Parathyroid adenoma (tissue), 2 donors: ENCODE results near the gene CD36.

ENCODE experiments used
- H2AFZ ChIP-seq: fragments of 300-600 bp; sonication (generic); one replicate; pipeline ENCODE4 v1.7.0; 2017; ENCODE audit warnings: antibody characterized with exemption, mild to moderate bottlenecking
- H3K27ac ChIP-seq: fragments of 300-600 bp; sonication (generic); one replicate; pipeline ENCODE4 v1.7.0; 2017
- H3K27me3 ChIP-seq: fragments of 300-600 bp; sonication (generic); one replicate; pipeline ENCODE4 v1.7.0; 2017; ENCODE audit warnings: low read length; ENCODE audit not compliant: control insufficient read depth, insufficient read depth
- H3K36me3 ChIP-seq: fragments of 300-600 bp; sonication (generic); one replicate; pipeline ENCODE4 v1.7.0; 2017; ENCODE audit warnings: low read length; ENCODE audit not compliant: control insufficient read depth, insufficient read depth
- H3K4me1 ChIP-seq: fragments of 300-600 bp; sonication (generic); one replicate; pipeline ENCODE4 v1.7.0; 2017; ENCODE audit warnings: control low read depth
- H3K4me2 ChIP-seq: fragments of 300-600 bp; sonication (generic); one replicate; pipeline ENCODE4 v1.7.0; 2017; ENCODE audit warnings: low read length
- H3K4me3 ChIP-seq: fragments of 300-600 bp; sonication (generic); one replicate; pipeline ENCODE4 v1.7.0; 2017; ENCODE audit warnings: low read depth, low read length
- H3K79me2 ChIP-seq: fragments of 300-600 bp; sonication (generic); one replicate; pipeline ENCODE4 v1.7.0; 2017; ENCODE audit warnings: control low read depth
- H3K9ac ChIP-seq: fragments of 300-600 bp; sonication (generic); one replicate; pipeline ENCODE4 v1.7.0; 2017; ENCODE audit warnings: mild to moderate bottlenecking
- H3K9me3 ChIP-seq: fragments of 300-600 bp; sonication (generic); one replicate; pipeline ENCODE4 v1.7.0; 2017; ENCODE audit warnings: low read length; ENCODE audit not compliant: control insufficient read depth
- TF ChIP-seq, protein P1 (sequence below): fragments of 300-600 bp; sonication (generic); IDR thresholded peaks from one replicate; pipeline ENCODE4 v1.7.0; 2017; ENCODE audit warnings: antibody characterized with exemption, mild to moderate bottlenecking
- donor health status: primary hyperparathyroidism.

Gene CD36

DNA sequence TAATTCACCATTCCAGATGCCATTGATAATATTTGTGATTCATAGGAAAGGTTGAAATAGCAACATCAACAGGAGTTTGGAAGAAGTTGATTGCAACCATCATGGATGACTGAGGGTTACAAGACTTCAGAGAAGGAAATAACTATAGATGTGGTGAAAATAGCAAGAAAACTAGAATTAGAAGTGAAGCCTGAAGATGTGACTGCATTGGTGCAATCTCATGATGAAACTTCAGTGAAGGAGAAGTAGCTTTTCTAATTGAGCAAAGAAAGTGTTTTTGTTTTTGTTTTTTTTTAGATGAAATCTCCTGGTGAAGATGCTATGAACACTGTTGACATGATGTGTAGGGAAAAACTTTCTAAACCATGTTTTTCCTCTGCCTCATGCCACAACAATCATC is 18.7 kb upstream of the CD36 start:
- H3K9ac ChIP-seq: no peak overlapping the region
- H3K36me3 ChIP-seq: no peaks in the 10 kb centered on the region
- no peaks in the 10 kb centered on the region for H3K79me2 ChIP-seq
- H3K27ac ChIP-seq: no peak overlapping the region
- no peak overlapping the region for H2AFZ ChIP-seq
- TF ChIP-seq, protein P1, sequence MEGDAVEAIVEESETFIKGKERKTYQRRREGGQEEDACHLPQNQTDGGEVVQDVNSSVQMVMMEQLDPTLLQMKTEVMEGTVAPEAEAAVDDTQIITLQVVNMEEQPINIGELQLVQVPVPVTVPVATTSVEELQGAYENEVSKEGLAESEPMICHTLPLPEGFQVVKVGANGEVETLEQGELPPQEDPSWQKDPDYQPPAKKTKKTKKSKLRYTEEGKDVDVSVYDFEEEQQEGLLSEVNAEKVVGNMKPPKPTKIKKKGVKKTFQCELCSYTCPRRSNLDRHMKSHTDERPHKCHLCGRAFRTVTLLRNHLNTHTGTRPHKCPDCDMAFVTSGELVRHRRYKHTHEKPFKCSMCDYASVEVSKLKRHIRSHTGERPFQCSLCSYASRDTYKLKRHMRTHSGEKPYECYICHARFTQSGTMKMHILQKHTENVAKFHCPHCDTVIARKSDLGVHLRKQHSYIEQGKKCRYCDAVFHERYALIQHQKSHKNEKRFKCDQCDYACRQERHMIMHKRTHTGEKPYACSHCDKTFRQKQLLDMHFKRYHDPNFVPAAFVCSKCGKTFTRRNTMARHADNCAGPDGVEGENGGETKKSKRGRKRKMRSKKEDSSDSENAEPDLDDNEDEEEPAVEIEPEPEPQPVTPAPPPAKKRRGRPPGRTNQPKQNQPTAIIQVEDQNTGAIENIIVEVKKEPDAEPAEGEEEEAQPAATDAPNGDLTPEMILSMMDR: no peak
- no peak overlapping the region for H3K4me2 ChIP-seq
- H3K4me1 ChIP-seq: no peaks in the 10 kb centered on the region
- H3K4me3 ChIP-seq: no peak overlapping the region
- no peaks in the 10 kb centered on the region for H3K9me3 ChIP-seq
- no peaks in the 10 kb centered on the region for H3K27me3 ChIP-seq

- Histone ChIP-seq H3K36me3 (no peaks in the 10 kb centered on the region), H3K9ac (no peak overlapping the region), H2AFZ (no peak overlapping the region), H3K4me3 (no peak overlapping the region), H3K27ac (no peak overlapping the region), H3K79me2 (no peaks in the 10 kb centered on the region), H3K4me1 (no peaks in the 10 kb centered on the region), H3K4me2 (no peak overlapping the region), H3K27me3 (no peaks in the 10 kb centered on the region), H3K9me3 (no peaks in the 10 kb centered on the region)
- TF ChIP-seq, protein P1: no peak
Observed at GRCh38 chr7:80622541-80622940, 15.9 kb upstream of the CD36 start.

DNA sequence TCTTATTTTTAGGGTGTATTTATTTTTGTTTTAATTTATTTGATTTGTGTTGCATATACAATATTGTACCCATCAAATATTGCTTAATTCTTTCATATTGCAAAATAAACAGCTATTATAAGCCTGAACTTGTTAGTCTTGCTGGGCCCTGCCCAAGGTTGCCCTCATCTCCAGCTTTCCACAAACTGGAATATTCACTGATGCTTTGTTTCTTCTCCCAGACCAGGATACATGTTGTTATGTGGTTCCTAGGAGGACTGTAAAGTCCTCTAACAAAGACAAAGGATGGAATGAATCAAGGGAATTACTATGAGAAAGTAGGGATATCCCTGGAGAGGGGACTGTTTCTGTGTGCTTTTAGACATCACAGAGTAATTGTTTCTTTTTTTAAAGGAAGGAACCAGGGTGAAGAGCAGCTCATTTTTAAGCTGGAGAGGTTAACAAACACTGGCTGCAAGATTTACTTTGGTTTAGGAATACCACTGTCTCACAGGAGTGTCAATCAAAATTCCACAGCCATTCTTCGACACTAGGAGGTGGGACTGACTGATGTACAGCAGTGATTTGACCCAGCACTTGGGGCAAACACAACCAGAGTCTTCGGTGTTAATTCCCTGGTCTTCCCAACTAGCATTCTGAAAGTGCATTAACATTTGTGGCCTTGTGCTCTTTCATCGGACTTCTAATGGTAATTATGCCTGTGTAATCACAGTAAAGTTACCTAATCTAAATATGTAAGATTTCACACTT is 14.8 kb upstream of the CD36 start:
- H3K27ac ChIP-seq: no peak overlapping the region
- no peaks in the 10 kb centered on the region for H3K36me3 ChIP-seq
- TF ChIP-seq, protein P1: no peak
- H3K27me3 ChIP-seq: no peaks in the 10 kb centered on the region
- H3K79me2 ChIP-seq: no peaks in the 10 kb centered on the region
- no peak overlapping the region for H2AFZ ChIP-seq
- H3K4me1 ChIP-seq: no peaks in the 10 kb centered on the region
- no peak overlapping the region for H3K4me2 ChIP-seq
- H3K9me3 ChIP-seq: no peaks in the 10 kb centered on the region
- H3K9ac ChIP-seq: no peak overlapping the region
- H3K4me3 ChIP-seq: no peak overlapping the region

DNA sequence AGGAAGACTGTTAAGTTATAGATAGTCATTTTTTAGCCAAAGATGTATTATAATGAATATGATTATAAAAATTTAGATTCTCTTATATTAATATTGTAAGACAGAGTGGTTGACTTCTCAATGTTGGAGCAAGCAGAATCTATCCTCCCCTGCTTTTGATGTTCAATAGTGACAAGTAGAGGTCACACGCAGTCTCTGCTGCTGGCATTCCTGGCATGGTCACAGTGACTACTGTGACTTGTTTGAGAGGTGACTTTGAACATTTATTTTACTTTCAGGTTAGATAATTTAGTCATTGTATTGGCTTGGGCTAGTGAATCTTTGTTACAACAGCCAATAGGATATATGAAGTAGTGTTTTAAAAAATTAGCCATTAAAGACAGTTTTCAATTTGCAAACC is 13.7 kb upstream of the CD36 start:
- TF ChIP-seq, protein P1: no peak
- no peaks in the 10 kb centered on the region for H3K27me3 ChIP-seq
- no peaks in the 10 kb centered on the region for H3K79me2 ChIP-seq
- no peaks in the 10 kb centered on the region for H3K9me3 ChIP-seq
- no peaks in the 10 kb centered on the region for H3K4me1 ChIP-seq
- no peak overlapping the region for H3K9ac ChIP-seq
- no peak overlapping the region for H2AFZ ChIP-seq
- no peak overlapping the region for H3K4me2 ChIP-seq
- no peaks in the 10 kb centered on the region for H3K36me3 ChIP-seq
- H3K4me3 ChIP-seq: no peak overlapping the region
- H3K27ac ChIP-seq: no peak overlapping the region

DNA sequence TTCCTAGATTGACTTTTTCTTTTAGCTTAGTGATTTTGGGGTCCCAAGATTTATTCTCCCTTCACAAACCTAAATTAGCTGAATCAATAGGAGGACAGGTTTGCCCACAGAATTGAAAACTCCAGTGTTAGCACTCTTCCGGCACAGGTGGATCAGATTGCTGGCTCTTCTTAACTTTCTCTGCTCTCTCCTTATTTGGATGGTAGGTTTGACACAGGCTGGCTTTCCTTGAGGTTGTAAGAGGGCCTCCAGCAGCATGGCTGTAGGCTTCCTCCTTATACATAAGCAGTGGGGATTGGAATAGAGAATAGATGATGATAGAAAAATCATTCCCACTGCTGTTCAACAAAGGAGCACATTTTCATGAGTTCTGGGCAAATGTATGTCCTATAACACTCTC is 9.4 kb upstream of the CD36 start:
- TF ChIP-seq, protein P1: no peak
- Histone ChIP-seq H3K27me3 (no peaks in the 10 kb centered on the region), H2AFZ (no peak overlapping the region), H3K4me3 (no peak overlapping the region), H3K4me1 (no peaks in the 10 kb centered on the region), H3K4me2 (no peak overlapping the region), H3K79me2 (no peaks in the 10 kb centered on the region), H3K9me3 (no peaks in the 10 kb centered on the region), H3K9ac (no peak overlapping the region), H3K27ac (no peak overlapping the region), H3K36me3 (no peaks in the 10 kb centered on the region)
